SU-DHL-6 (cell line): ENCODE data around the gene ACO2.

ENCODE experiments used
- H2AFZ ChIP-seq: fragments of 200-600 bp; sonication (generic); 2 replicates; pipeline ENCODE4 v1.6.1; 2014; ENCODE audit warnings: low read depth, mild to moderate bottlenecking, moderate library complexity, mixed read lengths, antibody characterized with exemption, low read length; ENCODE audit not compliant: severe bottlenecking
- H3F3A ChIP-seq: fragments of 200-600 bp; shearing (Covaris generic); 2 replicates; pipeline ENCODE4 v1.6.0; 2016; ENCODE audit warnings: antibody characterized with exemption, mild to moderate bottlenecking; ENCODE audit not compliant: insufficient read depth
- H3K27ac ChIP-seq: fragments of 200-600 bp; sonication (generic); 2 replicates; pipeline ENCODE4 v1.5.1; 2016; ENCODE audit warnings: low read depth, mild to moderate bottlenecking, low read length, moderate library complexity, mixed read lengths
- H3K27me3 ChIP-seq: fragments of 200-600 bp; sonication (generic), shearing (Covaris generic); 2 replicates; pipeline ENCODE4 v1.6.0; 2014; ENCODE audit warnings: mild to moderate bottlenecking, low read length
- H3K36me3 ChIP-seq: fragments of 200-600 bp; sonication (generic); 2 replicates; pipeline ENCODE4 v1.6.1; 2014; ENCODE audit warnings: mild to moderate bottlenecking, low read length, mixed read lengths
- H3K4me2 ChIP-seq: fragments of 300-600, 200-600 bp; shearing (Covaris generic), sonication (generic); 2 replicates; pipeline ENCODE4 v1.6.0; 2014; ENCODE audit warnings: low read length, low read depth, mild to moderate bottlenecking; ENCODE audit not compliant: poor library complexity, severe bottlenecking
- H3K4me3 ChIP-seq: fragments of 200-600 bp; sonication (generic); 2 replicates; pipeline ENCODE4 v1.5.1; 2014; ENCODE audit warnings: antibody characterized with exemption, low read length, mild to moderate bottlenecking, mixed read lengths; ENCODE audit not compliant: insufficient read depth, poor library complexity, severe bottlenecking
- H3K79me2 ChIP-seq: fragments of 200-600 bp; sonication (generic); 2 replicates; pipeline ENCODE4 v1.6.1; 2014; ENCODE audit warnings: mild to moderate bottlenecking, low read length, moderate library complexity; ENCODE audit not compliant: insufficient read depth
- H3K9ac ChIP-seq: fragments of 200-600 bp; sonication (generic); 2 replicates; pipeline ENCODE4 v1.7.0; 2014; ENCODE audit warnings: mild to moderate bottlenecking, low read length
- H3K9me2 ChIP-seq: fragments of 200-600 bp; sonication (generic); replicated peaks from 2 replicates; pipeline ENCODE4 v1.6.1; 2014; ENCODE audit warnings: low read length; ENCODE audit not compliant: insufficient read depth
- H3K9me3 ChIP-seq: fragments of 200-600 bp; sonication (generic); 2 replicates; pipeline ENCODE4 v1.6.1; 2014; ENCODE audit warnings: low read length, mixed read lengths; ENCODE audit not compliant: insufficient read depth
- H4K20me1 ChIP-seq: fragments of 200-600 bp; sonication (generic); 2 replicates; pipeline ENCODE4 v1.6.1; 2014; ENCODE audit warnings: low read depth, mild to moderate bottlenecking, antibody characterized with exemption, low read length, moderate library complexity, mixed read lengths
- EZH2phosphoT487 ChIP-seq: fragments of 200-600 bp; sonication (generic), shearing (Covaris generic); conservative IDR thresholded peaks from 2 replicates; pipeline ENCODE4 v1.6.1; 2018; ENCODE audit warnings: mild to moderate bottlenecking, antibody characterized with exemption, low read length, moderate library complexity, mixed read lengths
- TF ChIP-seq, protein P1 (sequence below): fragments of 200-600 bp; sonication (generic); IDR thresholded peaks from one replicate; pipeline ENCODE4 v1.5.1; 2017; ENCODE audit warnings: antibody characterized with exemption, mild to moderate bottlenecking, low read length, moderate library complexity; ENCODE audit not compliant: insufficient read depth, poor library complexity, severe bottlenecking

The ACO2 gene

DNA sequence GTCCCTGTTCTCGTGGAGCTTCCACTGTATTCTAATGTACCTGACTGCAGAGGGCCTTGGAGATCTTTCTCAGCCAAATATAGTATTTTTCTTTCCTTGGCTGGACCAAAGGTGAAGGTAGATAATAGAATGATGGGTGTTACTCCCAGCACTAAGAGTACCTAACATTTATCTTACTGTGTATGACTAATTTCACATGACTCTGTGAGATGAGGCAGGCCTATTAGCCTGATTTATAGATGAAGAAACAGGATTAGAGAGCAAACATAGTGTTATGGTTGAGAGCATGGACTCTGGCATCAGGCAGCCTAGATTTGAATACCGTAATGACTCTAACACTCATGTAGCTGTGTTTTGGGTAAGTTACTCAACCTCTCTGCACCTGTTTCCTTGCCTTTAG lies 2.7 kb downstream of the ACO2 start:
- Histone ChIP-seq H3K9ac (no peak overlapping the region), H3K9me2 (no peaks in the 10 kb centered on the region), H3K4me3 (no peak overlapping the region), H3K79me2 (peaks cover 83% of the 10 kb centered on the region), H3K4me2 (peak overlapping the region; percentile 1), H3F3A (no peaks in the 10 kb centered on the region), H3K27ac (no peak overlapping the region), H2AFZ (no peak overlapping the region), H3K27me3 (no peaks in the 10 kb centered on the region), H4K20me1 (no peaks in the 10 kb centered on the region), H3K9me3 (no peaks in the 10 kb centered on the region), H3K36me3 (0 out of 2 replicates have a peak, but pooled peaks cover under 1% of the 10 kb centered on the region)
- TF ChIP-seq, protein P1, sequence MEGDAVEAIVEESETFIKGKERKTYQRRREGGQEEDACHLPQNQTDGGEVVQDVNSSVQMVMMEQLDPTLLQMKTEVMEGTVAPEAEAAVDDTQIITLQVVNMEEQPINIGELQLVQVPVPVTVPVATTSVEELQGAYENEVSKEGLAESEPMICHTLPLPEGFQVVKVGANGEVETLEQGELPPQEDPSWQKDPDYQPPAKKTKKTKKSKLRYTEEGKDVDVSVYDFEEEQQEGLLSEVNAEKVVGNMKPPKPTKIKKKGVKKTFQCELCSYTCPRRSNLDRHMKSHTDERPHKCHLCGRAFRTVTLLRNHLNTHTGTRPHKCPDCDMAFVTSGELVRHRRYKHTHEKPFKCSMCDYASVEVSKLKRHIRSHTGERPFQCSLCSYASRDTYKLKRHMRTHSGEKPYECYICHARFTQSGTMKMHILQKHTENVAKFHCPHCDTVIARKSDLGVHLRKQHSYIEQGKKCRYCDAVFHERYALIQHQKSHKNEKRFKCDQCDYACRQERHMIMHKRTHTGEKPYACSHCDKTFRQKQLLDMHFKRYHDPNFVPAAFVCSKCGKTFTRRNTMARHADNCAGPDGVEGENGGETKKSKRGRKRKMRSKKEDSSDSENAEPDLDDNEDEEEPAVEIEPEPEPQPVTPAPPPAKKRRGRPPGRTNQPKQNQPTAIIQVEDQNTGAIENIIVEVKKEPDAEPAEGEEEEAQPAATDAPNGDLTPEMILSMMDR = no peak
- TF ChIP-seq EZH2phosphoT487 = no peak

- Histone ChIP-seq H3K9ac (no peak overlapping the region), H3F3A (0 out of 2 replicates have a peak, but pooled peaks cover 2% of the 10 kb centered on the region), H3K79me2 (peaks cover 82% of the 10 kb centered on the region), H3K9me3 (no peaks in the 10 kb centered on the region), H3K4me2 (no peak overlapping the region), H3K27ac (no peak overlapping the region), H3K27me3 (no peaks in the 10 kb centered on the region), H4K20me1 (no peaks in the 10 kb centered on the region), H3K4me3 (no peak overlapping the region), H3K9me2 (no peaks in the 10 kb centered on the region), H2AFZ (no peak overlapping the region), H3K36me3 (no peaks in the 10 kb centered on the region)
- no peak for TF ChIP-seq EZH2phosphoT487
- TF ChIP-seq, protein P1 = no peak
Measured at GRCh38 chr22:41474872-41475451, 6.0 kb downstream of the ACO2 start.

GRCh38 chr22:41478473-41478872 lies 9.6 kb downstream of the ACO2 start:
- Histone ChIP-seq H3F3A (0 out of 2 replicates have a peak, but pooled peaks cover 2% of the 10 kb centered on the region), H3K4me3 (no peak overlapping the region), H3K27ac (peak overlapping the region; percentile 23; the same call in 1 of the 2 replicates), H4K20me1 (no peaks in the 10 kb centered on the region), H2AFZ (no peak overlapping the region), H3K27me3 (no peaks in the 10 kb centered on the region), H3K9ac (no peak overlapping the region), H3K9me2 (no peaks in the 10 kb centered on the region), H3K36me3 (no peaks in the 10 kb centered on the region), H3K4me2 (no peak overlapping the region), H3K9me3 (no peaks in the 10 kb centered on the region), H3K79me2 (peaks cover 81% of the 10 kb centered on the region)
- no peak for TF ChIP-seq EZH2phosphoT487
- TF ChIP-seq, protein P1 = no peak
